Activated CD4-positive, alpha-beta T cell treated with anti-CD3 and anti-CD28 coated beads for 24 hours (primary cell): ENCODE results near the gene GCNA.

Experiments
- DNase-seq, 2 donors: peaks; one replicate each; pipeline ENCODE4 v3.0.0-alpha.2; 2020; ENCODE audit warnings: low read depth in 2 of 2

Gene GCNA, protein sequence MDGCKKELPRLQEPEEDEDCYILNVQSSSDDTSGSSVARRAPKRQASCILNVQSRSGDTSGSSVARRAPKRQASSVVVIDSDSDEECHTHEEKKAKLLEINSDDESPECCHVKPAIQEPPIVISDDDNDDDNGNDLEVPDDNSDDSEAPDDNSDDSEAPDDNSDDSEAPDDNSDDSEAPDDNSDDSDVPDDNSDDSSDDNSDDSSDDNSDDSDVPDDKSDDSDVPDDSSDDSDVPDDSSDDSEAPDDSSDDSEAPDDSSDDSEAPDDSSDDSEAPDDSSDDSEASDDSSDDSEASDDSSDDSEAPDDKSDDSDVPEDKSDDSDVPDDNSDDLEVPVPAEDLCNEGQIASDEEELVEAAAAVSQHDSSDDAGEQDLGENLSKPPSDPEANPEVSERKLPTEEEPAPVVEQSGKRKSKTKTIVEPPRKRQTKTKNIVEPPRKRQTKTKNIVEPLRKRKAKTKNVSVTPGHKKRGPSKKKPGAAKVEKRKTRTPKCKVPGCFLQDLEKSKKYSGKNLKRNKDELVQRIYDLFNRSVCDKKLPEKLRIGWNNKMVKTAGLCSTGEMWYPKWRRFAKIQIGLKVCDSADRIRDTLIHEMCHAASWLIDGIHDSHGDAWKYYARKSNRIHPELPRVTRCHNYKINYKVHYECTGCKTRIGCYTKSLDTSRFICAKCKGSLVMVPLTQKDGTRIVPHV

DNA sequence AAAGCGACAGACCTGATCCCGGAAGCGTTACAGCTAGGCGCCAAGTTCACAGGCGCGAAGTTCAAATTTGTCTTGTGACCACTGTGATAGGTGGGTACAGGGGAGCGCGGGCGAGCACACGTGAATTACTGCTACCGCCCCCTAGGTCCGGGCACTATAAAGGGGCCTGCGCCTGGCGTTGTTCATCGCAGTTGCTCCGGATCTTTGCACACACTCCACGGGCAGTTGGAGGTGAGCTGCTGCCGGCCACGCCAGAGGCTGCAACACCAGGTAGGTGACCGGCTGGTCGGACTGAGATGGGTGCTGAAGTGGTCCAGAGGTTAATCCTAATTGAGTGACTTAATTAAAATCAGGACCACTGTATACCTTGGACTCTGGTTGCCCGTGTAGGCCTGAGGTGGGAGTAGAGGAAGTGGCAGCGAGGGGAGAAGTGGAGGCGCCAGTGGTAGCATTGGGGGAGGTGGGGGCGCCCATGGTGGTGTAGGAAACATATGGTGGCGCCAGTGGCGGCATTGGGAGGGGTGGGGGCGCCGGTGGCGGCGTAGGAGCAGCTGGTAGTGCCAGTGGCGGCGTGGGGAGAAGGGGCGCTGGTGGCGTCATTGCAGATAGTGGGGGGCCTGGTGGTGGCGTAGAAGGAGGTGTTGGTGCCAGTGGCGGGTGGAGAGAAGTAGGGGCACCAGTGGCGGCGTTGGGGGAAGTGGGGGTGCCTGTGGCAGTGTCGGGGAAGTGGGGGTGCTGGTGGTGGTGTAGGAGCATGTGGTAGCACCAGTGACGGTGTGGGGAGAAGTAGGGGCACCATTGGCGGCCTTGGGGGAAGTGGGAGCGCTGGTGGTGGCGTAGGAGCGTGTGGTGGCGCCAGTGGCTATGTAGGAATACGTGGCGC lies at the start of gene GCNA:
TSS of gene GCNA (plus strand) at position 185 of the 883 bp plus-strand sequence. CDS start 2,385 bp downstream, outside the sequence.
- no peak for DNase-seq

DNA sequence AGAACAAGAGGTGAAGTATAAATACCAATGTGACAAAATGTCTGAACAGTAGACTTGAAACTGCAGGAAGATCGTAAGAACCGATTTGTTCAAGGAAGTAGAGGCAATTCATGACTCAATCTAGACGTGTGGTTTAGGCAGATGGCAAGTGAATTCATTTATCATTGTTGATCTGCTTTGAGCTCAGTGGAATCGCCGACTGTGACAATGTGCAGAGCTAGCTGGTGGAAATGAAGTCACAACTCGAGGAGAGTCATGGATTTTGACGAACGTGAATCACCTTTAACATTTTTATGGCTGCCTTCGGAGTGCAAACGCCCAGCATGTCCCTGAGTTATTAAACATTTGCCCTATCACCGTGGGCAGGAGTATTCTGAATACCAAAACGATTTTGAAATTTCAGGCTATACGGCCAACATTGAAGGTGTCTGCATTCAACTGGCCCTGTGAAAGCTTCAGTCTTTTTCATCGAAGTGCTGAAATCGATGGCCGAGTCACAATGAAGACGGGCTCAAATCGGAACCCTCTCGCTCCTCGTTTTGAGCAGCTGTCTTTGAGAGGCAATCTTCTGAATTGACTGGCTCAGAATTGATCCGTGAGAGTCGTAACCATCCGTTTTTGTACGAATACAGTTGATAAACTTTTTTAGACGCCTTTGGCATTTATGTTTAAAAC lies 46.0 kb upstream of the GCNA start:
- DNase-seq: peak in 1 of 2 donors; percentile 26

DNA sequence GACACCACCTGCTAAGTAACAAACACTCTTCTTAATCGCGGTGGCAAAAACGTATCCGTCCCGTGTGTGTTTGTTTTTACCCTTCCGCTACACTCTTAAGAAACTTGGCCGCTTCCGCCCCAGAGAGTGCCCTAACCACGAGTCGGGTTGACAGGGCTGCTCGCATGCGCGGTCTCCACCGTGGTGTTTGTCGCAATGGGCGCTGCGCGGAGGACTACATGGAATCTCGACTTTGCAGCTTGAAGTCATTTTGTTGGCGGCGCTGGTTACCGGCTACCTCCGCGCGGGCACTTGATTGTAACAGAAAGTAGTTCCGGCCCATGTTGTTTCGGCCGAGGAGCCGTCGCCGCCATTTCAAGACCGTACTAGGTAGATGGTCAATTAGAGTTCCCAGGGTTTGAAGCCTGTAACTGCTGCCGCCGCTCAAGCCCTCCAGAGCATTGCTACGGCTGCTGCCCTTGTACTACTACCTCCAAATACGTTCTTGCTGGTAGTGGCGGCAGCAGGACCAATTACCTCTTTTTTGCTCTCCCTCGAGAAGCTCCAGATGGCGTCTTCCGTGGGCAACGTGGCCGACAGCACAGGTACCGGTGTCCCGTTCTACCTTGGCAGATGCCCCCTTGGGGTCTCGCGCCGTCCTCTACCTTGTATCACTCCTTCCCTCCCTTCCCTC lies 45.3 kb upstream of the GCNA start, which contains the start of gene OGT:
TSS of gene OGT (plus strand) at position 352 of the 673 bp plus-strand sequence. CDS start at position 548, 196 bp downstream.
- peak; percentile 81 to 83 for DNase-seq

DNA sequence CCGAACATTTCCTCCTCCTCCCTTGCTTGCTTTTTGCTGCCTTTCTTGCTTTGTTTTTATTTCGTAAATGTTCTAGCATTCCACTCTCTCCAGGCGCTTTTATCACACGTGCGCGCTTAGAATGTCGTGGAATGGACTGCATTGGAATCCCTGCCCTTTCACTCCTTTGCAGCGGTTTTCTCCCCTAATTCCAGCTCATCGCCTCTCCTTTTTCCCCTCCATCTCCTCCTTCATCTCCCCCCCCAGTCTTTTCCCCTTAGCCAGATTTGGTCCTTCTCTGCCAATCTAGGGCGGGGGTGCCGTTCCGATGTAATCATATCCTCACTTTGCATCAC lies 44.8 kb upstream of the GCNA start:
- DNase-seq: no peak

DNA sequence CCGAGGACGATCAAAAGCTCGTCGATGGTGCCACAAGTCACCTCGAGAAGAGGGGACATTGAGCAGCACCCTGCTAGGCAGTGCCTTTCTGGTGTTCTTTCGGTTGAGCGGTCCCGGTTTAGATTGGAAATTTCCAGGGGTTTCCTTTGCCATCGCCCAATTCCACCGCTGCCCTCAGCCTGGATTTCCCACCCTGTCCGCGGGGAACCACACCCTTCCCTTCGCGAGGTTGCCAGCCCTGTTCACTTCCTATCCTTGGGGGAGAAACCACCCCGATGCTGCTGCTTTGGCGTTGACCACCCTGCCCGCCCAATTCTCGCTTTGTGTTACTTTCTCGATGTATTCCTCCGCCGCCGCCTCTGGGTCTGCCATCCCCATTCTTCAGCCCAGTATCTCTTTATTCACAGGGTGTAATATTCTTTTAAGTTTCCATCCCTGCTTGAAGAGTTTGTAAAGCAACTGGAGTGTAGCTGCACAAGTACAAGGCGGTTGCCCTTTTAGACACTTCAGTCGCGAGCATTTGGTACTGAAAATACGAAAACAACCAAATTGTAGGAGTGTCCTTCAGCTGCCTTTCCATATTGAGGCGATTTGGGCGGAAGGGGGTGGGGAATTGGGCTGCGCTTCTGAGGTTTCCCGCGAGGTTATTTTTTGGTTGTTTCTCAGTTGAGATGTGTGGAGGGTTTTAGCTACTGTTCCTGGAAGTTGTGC lies 44.2 kb upstream of the GCNA start:
- DNase-seq: peak in 1 of 2 donors; percentile 43

DNA sequence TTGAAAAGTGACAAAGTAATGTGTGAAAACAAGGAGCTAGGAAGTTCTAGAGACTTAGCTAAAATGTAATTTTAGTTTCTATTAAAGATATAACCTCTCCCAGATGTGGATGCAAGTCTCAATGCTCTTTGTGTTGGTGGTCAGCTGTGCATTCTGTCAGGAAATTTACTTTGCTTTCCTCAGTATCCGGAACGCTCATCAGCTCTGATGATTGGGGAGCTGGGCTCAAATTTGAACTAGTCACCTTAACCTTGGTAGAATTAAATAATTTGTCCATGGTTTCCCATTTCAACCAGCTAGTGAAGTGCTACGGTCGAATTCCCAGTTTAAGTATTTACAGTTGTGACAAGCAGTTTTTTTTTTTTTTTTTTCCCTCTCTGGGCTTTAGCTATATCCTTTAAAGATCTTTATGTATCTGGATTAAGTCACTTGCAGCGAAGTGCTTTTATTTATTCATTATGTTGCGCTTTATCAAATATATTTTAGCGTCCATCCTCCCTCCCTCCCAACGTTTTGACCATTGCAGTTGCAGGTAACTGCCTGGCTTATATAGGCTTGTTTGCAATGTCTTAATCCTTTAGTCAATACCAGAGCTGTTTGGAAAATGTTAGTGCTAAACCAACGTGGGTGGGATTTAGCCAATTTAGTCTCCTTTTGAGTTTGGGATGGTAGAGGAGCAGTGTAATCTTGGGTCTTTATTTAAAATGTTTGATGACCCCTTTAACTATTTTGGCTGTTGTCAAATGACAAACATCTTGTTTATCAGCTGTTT lies 43.3 kb upstream of the GCNA start:
- no peak for DNase-seq

DNA sequence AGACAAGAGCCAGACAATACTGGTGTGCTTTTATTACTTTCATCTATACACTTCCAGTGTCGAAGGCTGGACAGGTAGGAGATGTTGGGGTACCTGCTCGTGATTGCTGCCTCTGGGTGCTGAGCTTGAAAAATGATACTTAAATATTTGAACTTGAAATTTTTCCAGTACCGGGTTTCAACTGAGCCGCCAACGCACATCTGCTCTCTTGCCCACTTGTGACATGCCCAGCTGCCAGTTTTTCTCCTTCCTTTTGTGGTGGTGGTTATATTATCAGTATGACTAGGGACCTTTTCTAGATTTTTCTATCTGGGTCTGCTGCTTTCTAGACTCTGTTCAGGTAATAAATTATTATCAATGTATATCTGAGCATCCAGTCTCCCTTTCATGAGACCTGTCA lies 42.0 kb upstream of the GCNA start:
- no peak for DNase-seq

DNA sequence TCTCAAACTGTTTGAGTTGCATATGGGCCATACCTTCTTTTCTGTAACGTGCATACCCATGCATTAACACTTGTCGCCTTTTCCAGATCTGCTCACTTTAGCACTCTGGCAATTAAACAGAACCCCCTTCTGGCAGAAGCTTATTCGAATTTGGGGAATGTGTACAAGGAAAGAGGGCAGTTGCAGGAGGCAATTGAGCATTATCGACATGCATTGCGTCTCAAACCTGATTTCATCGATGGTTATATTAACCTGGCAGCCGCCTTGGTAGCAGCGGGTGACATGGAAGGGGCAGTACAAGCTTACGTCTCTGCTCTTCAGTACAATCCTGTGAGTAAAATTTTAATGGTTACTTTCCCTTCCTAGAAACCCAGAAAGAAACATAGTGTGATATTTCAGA lies 40.5 kb upstream of the GCNA start:
- DNase-seq: no peak

DNA sequence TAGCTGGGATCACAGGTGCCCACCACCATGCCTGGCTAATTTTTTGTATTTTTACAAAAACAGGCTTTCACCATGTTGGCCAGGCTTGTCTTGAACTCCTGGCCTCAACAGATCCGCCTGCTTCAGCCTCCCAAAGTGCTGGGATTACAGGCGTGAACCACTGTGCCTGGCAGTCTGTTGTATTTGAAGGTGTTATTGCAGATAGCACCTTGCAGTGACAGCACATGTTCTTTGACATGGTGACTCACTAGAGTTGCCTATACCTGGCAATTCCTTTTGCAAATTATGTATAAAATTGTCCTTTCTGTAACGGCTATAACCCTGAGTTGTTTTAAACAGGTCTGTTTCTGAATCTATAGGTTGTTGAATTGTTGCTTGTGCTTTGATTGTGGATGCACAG lies 37.4 kb upstream of the GCNA start:
- no peak for DNase-seq

DNA sequence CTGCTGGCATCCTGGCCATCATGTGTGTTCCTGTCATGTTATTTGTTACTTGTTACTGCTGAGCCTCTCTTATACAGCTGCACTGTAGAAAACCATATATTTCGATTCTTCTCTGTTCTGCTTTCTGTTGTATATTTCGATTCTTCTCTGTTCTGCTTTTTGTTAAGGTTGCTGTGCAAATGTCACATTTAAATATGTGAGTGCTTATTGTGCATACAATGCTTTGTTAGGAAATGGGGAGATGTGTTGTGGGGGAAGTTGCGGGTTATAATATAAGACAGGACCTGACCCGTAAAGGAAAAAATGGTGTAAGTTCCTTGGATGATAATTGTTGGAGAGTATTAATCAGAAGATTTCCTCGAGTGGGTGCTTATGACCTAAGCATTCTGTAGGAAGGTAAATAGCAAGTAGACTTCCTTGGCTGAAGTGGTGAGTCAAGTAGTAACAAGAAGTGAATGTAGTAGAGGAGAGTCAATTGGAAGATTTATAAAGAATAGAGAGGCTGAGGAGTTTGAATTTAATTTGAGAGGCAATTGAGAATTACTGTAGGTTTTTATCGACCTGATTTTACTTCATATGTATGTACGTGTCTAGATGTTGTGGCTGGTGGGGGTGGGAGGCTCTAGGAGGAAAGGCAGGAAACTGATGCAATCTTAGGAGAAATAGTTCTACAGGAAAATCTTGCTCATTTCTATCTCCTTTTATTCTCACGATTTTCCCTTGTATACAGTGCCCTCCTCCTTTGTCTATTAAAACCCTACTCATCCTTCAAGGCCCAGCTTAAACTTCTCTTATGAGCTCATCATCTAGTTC lies 36.8 kb upstream of the GCNA start:
- DNase-seq: no peak

DNA sequence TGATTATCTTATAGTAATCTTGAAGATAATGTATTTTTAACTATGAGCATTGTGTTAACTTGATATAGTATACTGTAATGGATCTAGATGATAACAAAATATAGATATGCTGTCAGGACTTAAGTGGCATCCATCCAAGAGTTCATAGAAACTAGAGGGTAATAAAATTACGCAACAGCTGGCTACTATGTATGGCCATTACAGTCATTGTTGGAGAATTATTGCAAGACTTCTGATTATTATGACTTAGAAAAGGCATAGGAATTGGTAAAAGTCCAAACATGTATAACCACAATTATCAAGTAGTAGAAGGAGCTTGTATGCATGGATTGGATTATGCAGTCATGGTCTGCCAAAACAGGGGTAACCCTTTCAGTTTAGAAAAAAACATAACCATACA lies 35.8 kb upstream of the GCNA start:
- no peak for DNase-seq

DNA sequence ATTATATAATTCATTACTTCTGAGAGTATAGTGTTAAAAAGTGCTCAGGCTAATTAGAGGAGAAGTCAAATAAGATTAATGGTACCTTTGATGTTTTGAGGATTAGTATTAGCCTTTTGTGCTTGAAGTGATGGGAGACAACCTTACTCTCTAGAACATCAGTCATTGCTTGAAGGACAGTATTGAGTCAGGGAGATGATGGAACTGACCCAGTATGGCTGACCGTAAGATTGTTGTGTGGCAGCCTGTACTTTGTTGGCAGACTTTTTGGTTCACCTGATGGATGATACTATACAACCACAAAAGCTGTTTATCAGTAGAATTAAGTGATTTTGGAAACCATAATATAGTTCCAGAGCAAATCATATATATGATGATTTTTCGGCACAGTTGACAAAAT lies 35.4 kb upstream of the GCNA start:
- no peak for DNase-seq

DNA sequence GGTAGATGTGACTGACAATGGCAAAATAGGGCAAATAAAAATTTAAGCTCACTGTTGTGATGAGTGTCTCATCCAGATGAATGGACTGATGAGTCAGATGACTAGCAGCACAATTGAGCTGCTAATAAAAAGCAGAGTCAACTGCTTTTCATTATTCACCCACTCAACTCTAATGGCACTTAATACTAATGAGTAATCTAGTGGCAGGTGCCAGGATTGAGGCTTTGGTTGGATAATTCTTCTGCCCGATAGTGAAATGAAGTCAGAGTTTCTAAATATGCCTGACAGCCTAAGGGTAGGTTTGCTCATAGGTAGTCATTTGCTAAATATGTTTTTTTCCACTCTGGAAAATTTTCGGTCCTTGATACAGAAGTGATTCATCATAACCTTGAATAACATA lies 34.9 kb upstream of the GCNA start:
- no peak for DNase-seq

DNA sequence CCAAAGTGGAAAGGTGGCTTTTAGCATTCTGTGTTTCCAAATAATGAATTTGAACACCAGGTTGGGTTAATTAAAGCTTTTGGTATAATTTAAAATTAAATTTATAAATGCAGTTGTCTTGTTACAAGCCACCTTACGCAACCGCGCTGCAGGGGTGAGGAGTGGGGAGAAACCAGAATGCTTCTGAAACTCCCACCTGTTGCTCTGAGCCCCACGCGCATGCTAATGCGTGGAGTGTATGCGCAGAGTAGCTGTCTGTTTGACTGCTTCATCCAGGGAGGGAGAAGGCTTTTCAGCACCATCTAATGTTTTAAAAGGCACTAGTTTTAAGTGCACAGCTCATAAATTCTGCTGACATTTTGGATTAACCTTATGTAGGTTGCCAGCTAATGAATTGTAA lies 32.9 kb upstream of the GCNA start:
- no peak for DNase-seq

DNA sequence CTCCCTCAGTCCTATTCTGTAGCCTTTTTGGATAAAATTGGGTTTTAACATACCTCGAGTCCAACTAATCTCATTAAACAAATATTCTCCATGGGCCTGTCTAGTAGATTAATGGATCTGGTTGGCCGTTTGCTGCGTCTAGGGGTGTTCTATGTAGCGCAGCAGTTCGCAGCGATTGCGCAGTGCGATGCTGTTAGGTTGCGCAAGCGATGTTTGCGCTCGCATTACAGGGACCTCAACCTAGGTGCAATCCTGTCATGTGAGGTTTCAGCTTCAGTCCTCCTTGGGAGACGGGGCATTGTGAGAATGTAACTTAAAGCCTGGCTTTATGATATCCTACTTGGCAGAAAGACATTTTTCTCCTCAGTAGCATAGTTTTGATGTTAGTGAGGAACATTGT lies 31.4 kb upstream of the GCNA start:
- no peak for DNase-seq

DNA sequence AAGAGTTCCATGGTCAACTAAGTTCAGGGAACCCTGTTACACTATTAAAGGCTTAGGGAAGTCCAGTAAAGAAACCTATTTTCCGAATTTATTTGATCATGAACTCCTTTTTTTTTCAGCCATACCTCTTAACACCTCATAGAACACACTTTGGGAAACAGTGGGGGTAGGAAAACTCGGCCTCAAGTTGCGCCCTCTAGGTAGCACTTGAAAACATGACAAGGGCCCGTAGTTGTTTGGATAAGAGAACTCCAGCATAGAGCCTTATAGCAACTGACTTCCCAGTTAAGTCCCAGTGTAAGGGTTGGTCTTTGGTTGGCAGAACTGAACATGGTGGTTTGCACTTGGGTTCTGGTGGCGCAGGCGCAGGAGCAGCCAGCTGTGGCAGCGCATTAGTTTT lies 30.9 kb upstream of the GCNA start:
- DNase-seq: no peak

DNA sequence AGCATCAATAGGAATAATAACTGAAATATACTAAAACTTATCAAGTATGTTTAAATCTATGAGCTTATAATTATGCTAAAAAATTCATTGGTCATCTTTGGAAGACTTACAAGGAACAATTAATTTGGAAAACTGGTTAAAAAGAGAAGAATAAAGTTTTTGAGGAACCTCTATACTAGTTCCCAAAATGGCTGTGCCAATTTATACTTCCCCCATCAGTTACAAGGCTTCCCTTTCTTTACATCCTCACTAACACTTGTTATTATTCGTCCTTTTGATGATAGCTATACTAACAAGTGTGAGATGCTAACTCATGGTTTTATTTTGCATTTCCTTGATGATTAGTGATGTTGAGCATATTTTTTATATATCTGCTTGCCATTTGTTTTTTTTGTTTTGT lies 28.3 kb upstream of the GCNA start:
- no peak for DNase-seq

DNA sequence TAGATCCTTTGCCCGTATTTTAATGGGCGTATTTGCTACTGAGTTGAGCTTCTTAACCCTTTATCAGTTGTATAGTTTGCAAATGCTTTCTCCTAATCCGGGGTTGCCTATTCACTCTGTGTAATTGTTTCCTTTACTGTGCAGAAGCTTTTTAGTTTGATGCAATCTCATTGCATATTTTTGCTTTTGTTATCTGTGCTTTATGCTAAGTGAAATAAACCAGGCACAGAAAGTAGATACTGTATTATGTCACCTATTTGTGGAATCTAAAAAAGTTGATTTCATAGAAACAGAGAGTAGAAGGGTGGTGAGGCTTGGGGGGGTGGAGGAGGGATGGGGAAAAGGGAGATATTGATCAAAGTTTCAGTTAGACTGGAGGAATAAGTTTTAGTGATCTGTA lies 27.7 kb upstream of the GCNA start:
- DNase-seq: no peak

DNA sequence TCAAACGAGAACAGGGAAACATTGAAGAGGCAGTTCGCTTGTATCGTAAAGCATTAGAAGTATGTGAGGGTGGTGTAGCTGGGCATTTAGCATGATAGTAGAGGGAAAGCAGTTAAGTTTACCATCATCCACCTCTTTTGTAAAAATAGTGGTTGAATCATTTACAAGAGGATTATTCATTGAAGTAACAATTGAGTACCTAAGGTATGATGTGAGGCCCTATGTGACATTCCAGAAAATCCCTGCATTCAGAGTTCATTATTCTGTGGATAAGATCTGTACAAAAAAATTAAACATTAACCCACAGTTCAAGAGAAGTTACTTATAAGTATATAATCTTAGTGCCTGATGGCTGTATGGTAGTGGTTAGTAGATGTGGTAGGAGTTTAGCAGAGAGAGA lies 22.2 kb upstream of the GCNA start:
- DNase-seq: no peak
